NB4 (cell line): Measurements from ENCODE around the gene SMARCA2.

Experiments used
- DNase-seq: peaks from one replicate; pipeline ENCODE4 v3.0.0; 2010; ENCODE audit warnings: low read depth
- H3K4me3 ChIP-seq: one replicate; pipeline ENCODE4 v1.5.1; 2011; ENCODE audit warnings: mild to moderate bottlenecking, low read depth, low read length, moderate library complexity
- MYC ChIP-seq: IDR thresholded peaks from 2 replicates; pipeline ENCODE4 v1.6.1; 2011; ENCODE audit warnings: low read depth, low read length
- POLR2A ChIP-seq: IDR thresholded peaks from 2 replicates; pipeline ENCODE4 v1.6.1; 2011; ENCODE audit warnings: mild to moderate bottlenecking; ENCODE audit not compliant: insufficient read length; ENCODE audit errors: extremely low read depth
- TF ChIP-seq, protein P1 (sequence below): IDR thresholded peaks from one replicate; pipeline ENCODE4 v1.5.1; 2012; ENCODE audit warnings: low read depth, low read length
- TF ChIP-seq, protein P2 (sequence below): IDR thresholded peaks from 2 replicates; pipeline ENCODE4 v1.6.1; 2011; ENCODE audit warnings: low read depth, low read length

Gene SMARCA2

DNA sequence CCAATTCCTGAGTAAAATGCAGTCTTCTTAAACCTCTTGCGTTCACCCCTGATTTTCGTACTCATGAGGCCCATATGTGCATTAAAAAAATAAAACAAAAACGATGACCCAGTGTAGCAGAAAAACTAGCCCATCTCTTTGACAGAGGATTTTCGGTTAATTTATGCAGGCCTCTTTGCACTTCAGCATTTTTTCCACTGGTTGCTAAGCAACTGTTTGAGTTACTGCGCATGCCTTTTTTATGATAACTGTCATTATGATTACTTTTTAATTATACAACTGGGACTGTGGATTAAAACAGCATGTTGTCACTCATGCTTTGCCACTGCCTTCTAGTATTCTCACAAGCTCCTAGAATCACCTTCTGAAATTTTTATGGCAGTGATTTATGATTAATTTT lies 165.0 kb downstream of the SMARCA2 start:
- TF ChIP-seq, protein P1, sequence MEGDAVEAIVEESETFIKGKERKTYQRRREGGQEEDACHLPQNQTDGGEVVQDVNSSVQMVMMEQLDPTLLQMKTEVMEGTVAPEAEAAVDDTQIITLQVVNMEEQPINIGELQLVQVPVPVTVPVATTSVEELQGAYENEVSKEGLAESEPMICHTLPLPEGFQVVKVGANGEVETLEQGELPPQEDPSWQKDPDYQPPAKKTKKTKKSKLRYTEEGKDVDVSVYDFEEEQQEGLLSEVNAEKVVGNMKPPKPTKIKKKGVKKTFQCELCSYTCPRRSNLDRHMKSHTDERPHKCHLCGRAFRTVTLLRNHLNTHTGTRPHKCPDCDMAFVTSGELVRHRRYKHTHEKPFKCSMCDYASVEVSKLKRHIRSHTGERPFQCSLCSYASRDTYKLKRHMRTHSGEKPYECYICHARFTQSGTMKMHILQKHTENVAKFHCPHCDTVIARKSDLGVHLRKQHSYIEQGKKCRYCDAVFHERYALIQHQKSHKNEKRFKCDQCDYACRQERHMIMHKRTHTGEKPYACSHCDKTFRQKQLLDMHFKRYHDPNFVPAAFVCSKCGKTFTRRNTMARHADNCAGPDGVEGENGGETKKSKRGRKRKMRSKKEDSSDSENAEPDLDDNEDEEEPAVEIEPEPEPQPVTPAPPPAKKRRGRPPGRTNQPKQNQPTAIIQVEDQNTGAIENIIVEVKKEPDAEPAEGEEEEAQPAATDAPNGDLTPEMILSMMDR, result no peak
- TF ChIP-seq POLR2A, result no peak
- TF ChIP-seq, protein P2, sequence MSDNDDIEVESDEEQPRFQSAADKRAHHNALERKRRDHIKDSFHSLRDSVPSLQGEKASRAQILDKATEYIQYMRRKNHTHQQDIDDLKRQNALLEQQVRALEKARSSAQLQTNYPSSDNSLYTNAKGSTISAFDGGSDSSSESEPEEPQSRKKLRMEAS, result no peak
- no peak for TF ChIP-seq MYC
- DNase-seq, result no peak
- H3K4me3 ChIP-seq, result no peak overlapping the region

DNA sequence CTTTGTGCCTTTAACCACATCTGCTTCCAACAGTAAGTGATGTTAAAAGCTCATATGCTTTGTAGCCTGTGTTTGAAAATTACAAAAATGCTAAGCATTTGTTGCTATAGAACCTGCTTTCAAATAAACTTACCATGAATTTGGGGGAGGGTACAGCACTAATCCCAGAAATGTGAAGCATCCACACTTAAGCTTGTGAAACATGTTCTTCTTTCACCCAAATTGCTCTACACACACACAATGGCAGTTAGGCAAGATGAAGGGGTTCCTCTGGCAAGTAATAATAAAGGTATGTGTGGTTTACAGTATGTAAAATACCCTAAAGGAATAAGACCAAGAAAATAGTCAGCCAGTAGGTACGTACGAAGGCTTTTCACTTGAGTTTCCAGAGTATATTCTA lies 165.6 kb downstream of the SMARCA2 start:
- no peak overlapping the region for H3K4me3 ChIP-seq
- TF ChIP-seq, protein P1, result no peak
- DNase-seq, result no peak

DNA sequence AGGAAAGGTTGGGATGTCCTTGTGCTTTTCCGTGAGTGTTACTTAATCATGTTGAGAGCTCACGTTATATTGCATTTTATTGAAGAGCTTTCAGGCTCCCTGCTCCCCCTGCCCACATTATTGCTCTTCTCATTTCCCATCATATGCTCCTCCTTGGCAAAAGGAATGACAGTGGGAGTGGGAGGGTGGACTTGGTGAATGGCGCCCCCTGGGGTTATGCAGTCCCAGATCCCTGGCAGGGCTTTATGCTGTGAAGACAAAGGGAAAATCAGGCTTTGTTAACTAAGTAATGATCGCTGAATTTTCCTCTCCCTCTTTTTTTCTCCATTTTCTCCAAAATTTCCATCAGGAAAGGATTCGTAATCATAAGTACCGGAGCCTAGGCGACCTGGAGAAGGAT lies 166.6 kb downstream of the SMARCA2 start:
- TF ChIP-seq, protein P2, result no peak
- no peak for TF ChIP-seq MYC
- TF ChIP-seq, protein P1, result peak; percentile 83
- no peak overlapping the region for H3K4me3 ChIP-seq
- DNase-seq, result peak; percentile 56

DNA sequence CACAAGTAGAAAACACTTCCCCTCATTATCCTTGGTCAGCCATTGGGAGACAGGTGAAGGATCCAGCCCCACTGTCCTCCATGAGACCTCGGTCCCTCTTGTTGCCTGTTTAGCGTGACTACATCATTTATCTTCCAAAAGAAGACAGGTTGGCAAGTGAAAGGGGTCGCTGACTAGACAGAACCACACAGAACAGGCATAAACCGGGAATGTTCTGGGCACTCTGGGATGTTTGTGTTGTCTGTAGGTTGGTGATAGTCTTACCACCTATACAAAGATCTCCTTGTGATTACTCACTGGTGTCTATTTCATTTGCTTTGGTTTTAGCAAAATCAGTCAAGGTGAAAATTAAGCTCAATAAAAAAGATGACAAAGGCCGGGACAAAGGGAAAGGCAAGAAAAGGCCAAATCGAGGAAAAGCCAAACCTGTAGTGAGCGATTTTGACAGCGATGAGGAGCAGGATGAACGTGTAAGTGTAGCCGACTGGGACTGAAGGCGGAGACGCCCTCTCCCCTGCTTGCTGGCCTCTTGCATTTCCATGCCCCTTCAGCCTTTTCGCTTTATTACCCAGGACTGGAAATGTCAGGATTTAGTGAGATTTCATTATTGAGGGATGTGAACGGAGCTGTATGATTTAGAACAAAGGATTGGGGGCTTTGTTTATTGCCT lies 175.9 kb downstream of the SMARCA2 start:
- no peak overlapping the region for H3K4me3 ChIP-seq
- DNase-seq, result no peak
- TF ChIP-seq, protein P2, result no peak
- TF ChIP-seq, protein P1, result no peak
- no peak for TF ChIP-seq POLR2A
- no peak for TF ChIP-seq MYC

DNA sequence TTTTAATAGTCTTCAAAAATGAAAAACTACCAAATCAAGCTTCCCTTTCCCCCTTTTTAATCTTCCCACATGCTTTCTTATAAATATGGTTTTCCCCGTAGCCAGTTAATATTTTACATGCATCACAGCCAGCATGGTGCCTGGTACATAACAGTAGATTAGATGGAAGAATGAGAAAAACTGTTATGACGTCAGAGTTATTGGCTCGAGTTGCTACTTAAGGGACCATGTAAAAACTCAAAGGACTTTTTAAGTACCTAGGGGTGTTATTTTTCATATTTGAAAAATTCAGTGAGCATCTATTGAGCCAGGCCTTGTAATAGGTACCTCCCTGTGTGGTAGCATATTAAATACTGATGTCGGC lies 176.4 kb downstream of the SMARCA2 start:
- TF ChIP-seq, protein P1, result no peak
- TF ChIP-seq, protein P2, result no peak
- TF ChIP-seq POLR2A (no peak), MYC (no peak)
- H3K4me3 ChIP-seq, result no peak overlapping the region
- no peak for DNase-seq
